ENCODE data around the gene HEPN1.
"Not testable (repeated sequence)": the region's sequence is repeated elsewhere in the genome, so short reads cannot be mapped to it uniquely, and the experiment has no call there.

The HEPN1 gene

DNA sequence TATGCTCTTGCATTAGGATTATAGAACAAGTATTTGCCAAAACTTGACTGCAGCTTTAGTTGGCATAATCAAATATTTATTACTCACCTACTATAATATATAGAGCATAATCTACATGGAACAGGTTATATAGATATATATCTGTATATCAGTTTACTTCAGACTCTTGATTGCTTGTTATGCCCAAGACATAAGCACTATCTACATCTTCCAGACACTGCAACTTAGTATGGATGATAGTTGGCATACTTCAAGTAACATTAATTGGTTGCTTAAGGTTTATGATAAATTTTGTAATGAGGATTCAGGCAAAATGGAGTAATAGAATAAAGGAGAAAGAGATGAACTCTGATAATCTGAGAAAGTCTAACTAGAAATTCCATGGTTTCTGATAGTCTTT is 36.0 kb downstream of the HEPN1 start:
- peak overlapping the region; percentile 75; the same call in 1 of the 2 replicates for H3K4me3 ChIP-seq (ENCODE audit: low read depth, low read length)
- peaks cover 0 to 11% of the 10 kb centered on the region in 2 experiments; a peak in 1 of 3 replicates for H3K36me3 ChIP-seq (ENCODE audit: control insufficient read depth in 2 of 2, insufficient read depth in 1 of 2, low read length in 2 of 2)
- POLR2A ChIA-PET: no interaction called here
- no peak overlapping the region for H3K27ac ChIP-seq (ENCODE audit: extremely low read depth, low read depth, low read length)
- H3K9me3 ChIP-seq (ENCODE audit: control insufficient read depth, insufficient read depth, low read depth, low read length): no peaks in the 10 kb centered on the region
- no peaks in the 10 kb centered on the region; the same call in 1 of the 2 replicates for H3K4me1 ChIP-seq (ENCODE audit: control insufficient read depth, insufficient read depth, low read length)
- CTCF ChIA-PET: interaction anchor here (0.6 to 0.9 kb wide), 3 partner anchors 66 to 136 kb away, joined by 3 to 4 read pairs (median 3); no protein-coding TSS in a partner anchor
- no peak for TF ChIP-seq ZFP37 (tag by site-specific recombination; IDR thresholded peaks at IDR 0.05)
- no peak for TF ChIP-seq ZEB2 (tag by site-specific recombination; IDR thresholded peaks at IDR 0.05)
- no peak for TF ChIP-seq ZNF473 (tag by site-specific recombination; IDR thresholded peaks at IDR 0.05)
- TF ChIP-seq ZNF132 (tag by site-specific recombination; IDR thresholded peaks at IDR 0.05; ENCODE audit: borderline replicate concordance): no peak
- TF ChIP-seq ZBTB48 (tag by site-specific recombination; IDR thresholded peaks at IDR 0.05): no peak
- no peak for TF ChIP-seq ZNF549 (tag by site-specific recombination; IDR thresholded peaks at IDR 0.05)
- TF ChIP-seq ZNF501 (tag by site-specific recombination; IDR thresholded peaks at IDR 0.05): no peak
- TF ChIP-seq, protein P1, sequence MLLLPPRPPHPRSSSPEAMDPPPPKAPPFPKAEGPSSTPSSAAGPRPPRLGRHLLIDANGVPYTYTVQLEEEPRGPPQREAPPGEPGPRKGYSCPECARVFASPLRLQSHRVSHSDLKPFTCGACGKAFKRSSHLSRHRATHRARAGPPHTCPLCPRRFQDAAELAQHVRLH (tag by site-specific recombination; IDR thresholded peaks at IDR 0.05): no peak
- no peak for TF ChIP-seq ZNF174 (tag by site-specific recombination; IDR thresholded peaks at IDR 0.05)
- no peak for TF ChIP-seq ZNF830 (tag by site-specific recombination; IDR thresholded peaks at IDR 0.05; ENCODE audit: low read depth)
- TF ChIP-seq ZNF19 (tag by site-specific recombination; IDR thresholded peaks at IDR 0.05; ENCODE audit: low read depth): no peak
- TF ChIP-seq, protein P2, sequence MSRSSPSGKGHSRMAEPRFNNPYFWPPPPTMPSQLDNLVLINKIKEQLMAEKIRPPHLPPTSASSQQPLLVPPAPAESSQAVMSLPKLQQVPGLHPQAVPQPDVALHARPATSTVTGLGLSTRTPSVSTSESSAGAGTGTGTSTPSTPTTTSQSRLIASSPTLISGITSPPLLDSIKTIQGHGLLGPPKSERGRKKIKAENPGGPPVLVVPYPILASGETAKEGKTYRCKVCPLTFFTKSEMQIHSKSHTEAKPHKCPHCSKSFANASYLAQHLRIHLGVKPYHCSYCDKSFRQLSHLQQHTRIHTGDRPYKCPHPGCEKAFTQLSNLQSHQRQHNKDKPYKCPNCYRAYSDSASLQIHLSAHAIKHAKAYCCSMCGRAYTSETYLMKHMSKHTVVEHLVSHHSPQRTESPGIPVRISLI (tag by site-specific recombination; IDR thresholded peaks at IDR 0.05): no peak
- TF ChIP-seq, protein P3, sequence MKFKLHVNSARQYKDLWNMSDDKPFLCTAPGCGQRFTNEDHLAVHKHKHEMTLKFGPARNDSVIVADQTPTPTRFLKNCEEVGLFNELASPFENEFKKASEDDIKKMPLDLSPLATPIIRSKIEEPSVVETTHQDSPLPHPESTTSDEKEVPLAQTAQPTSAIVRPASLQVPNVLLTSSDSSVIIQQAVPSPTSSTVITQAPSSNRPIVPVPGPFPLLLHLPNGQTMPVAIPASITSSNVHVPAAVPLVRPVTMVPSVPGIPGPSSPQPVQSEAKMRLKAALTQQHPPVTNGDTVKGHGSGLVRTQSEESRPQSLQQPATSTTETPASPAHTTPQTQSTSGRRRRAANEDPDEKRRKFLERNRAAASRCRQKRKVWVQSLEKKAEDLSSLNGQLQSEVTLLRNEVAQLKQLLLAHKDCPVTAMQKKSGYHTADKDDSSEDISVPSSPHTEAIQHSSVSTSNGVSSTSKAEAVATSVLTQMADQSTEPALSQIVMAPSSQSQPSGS (tag by site-specific recombination; IDR thresholded peaks at IDR 0.05; ENCODE audit: low read depth): no peak
- TF ChIP-seq, protein P4, sequence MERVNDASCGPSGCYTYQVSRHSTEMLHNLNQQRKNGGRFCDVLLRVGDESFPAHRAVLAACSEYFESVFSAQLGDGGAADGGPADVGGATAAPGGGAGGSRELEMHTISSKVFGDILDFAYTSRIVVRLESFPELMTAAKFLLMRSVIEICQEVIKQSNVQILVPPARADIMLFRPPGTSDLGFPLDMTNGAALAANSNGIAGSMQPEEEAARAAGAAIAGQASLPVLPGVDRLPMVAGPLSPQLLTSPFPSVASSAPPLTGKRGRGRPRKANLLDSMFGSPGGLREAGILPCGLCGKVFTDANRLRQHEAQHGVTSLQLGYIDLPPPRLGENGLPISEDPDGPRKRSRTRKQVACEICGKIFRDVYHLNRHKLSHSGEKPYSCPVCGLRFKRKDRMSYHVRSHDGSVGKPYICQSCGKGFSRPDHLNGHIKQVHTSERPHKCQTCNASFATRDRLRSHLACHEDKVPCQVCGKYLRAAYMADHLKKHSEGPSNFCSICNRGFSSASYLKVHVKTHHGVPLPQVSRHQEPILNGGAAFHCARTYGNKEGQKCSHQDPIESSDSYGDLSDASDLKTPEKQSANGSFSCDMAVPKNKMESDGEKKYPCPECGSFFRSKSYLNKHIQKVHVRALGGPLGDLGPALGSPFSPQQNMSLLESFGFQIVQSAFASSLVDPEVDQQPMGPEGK (tag by site-specific recombination; IDR thresholded peaks at IDR 0.05): no peak
- no peak for TF ChIP-seq RBAK (tag by site-specific recombination; IDR thresholded peaks at IDR 0.05)

DNA sequence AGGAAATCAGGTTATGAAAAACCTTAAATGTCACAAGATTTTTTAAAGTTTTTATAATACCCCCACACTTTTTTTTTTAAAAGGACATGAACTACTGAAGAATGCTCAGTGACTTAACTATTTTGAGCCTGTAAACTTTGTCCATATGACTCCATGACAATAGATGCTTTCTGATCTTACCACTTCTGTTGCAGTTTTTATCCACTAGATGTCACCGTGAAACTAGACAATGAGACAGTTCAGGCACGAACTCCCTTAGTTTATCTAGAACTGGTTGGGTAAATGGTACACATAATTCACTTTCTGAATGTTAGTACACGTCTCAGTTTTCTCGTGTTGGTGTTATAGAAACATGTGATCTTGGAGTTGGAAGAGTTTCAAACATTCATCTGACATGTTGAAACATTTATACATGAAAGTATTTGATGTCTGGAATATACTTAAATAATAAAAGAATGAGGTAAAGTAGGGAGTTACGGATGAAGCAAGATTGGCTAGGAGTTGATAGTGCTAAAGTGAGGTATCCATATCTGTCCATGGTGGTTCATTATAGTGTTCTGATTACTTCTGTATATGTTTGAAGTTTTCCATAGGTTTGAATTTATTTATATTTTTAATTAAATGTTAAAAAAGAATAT is 43.0 kb downstream of the HEPN1 start:
- no peaks in the 10 kb centered on the region for H3K4me1 ChIP-seq (ENCODE audit: control insufficient read depth, insufficient read depth, low read length)
- ChIA-PET POLR2A (no interaction called here), CTCF (interaction anchor here (0.7 to 3.2 kb wide), 2 partner anchors 125 to 383 kb away, joined by 3 to 10 read pairs; no protein-coding TSS in a partner anchor)
- H3K27ac ChIP-seq (ENCODE audit: extremely low read depth, low read depth, low read length): no peak overlapping the region
- no peak for TF ChIP-seq ZBTB21 (tag by site-specific recombination; IDR thresholded peaks at IDR 0.05)
- TF ChIP-seq, protein P5, sequence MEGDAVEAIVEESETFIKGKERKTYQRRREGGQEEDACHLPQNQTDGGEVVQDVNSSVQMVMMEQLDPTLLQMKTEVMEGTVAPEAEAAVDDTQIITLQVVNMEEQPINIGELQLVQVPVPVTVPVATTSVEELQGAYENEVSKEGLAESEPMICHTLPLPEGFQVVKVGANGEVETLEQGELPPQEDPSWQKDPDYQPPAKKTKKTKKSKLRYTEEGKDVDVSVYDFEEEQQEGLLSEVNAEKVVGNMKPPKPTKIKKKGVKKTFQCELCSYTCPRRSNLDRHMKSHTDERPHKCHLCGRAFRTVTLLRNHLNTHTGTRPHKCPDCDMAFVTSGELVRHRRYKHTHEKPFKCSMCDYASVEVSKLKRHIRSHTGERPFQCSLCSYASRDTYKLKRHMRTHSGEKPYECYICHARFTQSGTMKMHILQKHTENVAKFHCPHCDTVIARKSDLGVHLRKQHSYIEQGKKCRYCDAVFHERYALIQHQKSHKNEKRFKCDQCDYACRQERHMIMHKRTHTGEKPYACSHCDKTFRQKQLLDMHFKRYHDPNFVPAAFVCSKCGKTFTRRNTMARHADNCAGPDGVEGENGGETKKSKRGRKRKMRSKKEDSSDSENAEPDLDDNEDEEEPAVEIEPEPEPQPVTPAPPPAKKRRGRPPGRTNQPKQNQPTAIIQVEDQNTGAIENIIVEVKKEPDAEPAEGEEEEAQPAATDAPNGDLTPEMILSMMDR (tag by site-specific recombination; IDR thresholded peaks at IDR 0.05): peak; percentile 24; the same call in 1 of the 2 replicates
- TF ChIP-seq ZNF654 (tag by site-specific recombination; IDR thresholded peaks at IDR 0.05; ENCODE audit: low read depth): peak; percentile 91
- H3K4me3 ChIP-seq (ENCODE audit: low read depth, low read length): no peak overlapping the region
- peaks cover 0 to 10% of the 10 kb centered on the region in 2 experiments; a peak in 1 of 3 replicates for H3K36me3 ChIP-seq (ENCODE audit: control insufficient read depth in 2 of 2, insufficient read depth in 1 of 2, low read length in 2 of 2)
- H3K9me3 ChIP-seq (ENCODE audit: control insufficient read depth, insufficient read depth, low read depth, low read length): no peaks in the 10 kb centered on the region

DNA sequence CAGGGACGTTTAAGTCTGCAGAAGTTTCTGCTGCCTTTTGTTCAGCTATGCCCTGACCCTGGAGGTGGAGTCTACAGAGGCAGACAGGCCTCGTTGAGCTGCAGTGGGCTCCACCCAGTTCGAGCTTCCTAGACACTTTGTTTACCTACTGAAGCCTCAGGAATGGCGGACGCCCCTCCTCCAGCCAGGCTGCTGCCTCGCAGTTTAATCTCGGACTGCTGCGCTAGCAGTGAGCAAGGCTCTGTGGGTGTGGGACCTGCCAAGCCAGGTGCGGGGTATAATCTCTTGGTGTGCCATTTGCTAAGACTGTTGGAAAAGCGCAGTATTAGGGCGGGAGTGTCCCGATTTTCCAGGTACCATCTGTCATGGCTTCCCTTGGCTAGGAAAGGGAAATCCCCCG is 49.1 kb downstream of the HEPN1 start:
- H3K9me3 ChIP-seq (ENCODE audit: control insufficient read depth, insufficient read depth, low read depth, low read length); H3K36me3 ChIP-seq (ENCODE audit: control insufficient read depth in 2 of 2, insufficient read depth in 1 of 2, low read length in 2 of 2); H3K27ac ChIP-seq (ENCODE audit: extremely low read depth, low read depth, low read length); H3K4me3 ChIP-seq (ENCODE audit: low read depth, low read length); H3K4me1 ChIP-seq (ENCODE audit: control insufficient read depth, insufficient read depth, low read length); CTCF ChIA-PET; POLR2A ChIA-PET: not testable (repeated sequence)
